Raji (cell line): Measurements from ENCODE around the gene FBXO27.

ENCODE experiments used
- POLR2A ChIP-seq: IDR thresholded peaks from 2 replicates; pipeline ENCODE4 v1.6.1; 2011; ENCODE audit warnings: low read depth, low read length, control low read depth; ENCODE audit not compliant: insufficient read depth

FBXO27 gene

GRCh38 chr19:38975214-38975860, 57.0 kb downstream of the FBXO27 start, which contains the start of gene FBXO17:
TSS of gene FBXO17 (minus strand) at chr19:38975742. CDS start at chr19:38950319, 25,423 bp downstream.
- no peak for TF ChIP-seq POLR2A

GRCh38 chr19:38974624-38975213, 57.6 kb downstream of the FBXO27 start:
- no peak for TF ChIP-seq POLR2A
